Transverse colon (tissue), 4 donors: Measurements from ENCODE around the gene DNAH12. TPM values are rescaled to one million over a fixed set of nuclear protein-coding genes. Genes with fewer than 3 reads are reported as not detected.

ENCODE experiments used
- DNase-seq: peaks from one replicate; pipeline ENCODE4 v3.0.0-alpha.2; 2019
- H3K27ac ChIP-seq, 4 donors: fragments of 200-600 bp; sonication (generic); 2 replicates each; pipeline ENCODE4 v1.5.1; 2016 to 2018; ENCODE audit warnings: inconsistent platforms in 4 of 4
- H3K27me3 ChIP-seq: fragments of 200-600 bp; sonication (generic); 2 replicates; pipeline ENCODE4 v1.5.1; 2017; ENCODE audit warnings: inconsistent platforms
- H3K36me3 ChIP-seq, 4 donors: fragments of 200-600 bp; sonication (generic); 2 replicates each; pipeline ENCODE4 v1.5.1; 2017 to 2019; ENCODE audit warnings: inconsistent platforms in 4 of 4
- H3K4me1 ChIP-seq, 4 donors: fragments of 200-600 bp; sonication (generic); 2 replicates each; pipeline ENCODE4 v1.5.1; 2017 to 2020; ENCODE audit warnings: inconsistent platforms in 4 of 4
- H3K4me3 ChIP-seq, 4 donors: fragments of 200-600 bp; sonication (generic); 1 replicate in 1 of 4; 2 replicates in 3 of 4; pipeline versions ENCODE4 v1.5.1 to v1.6.1; 2017 to 2019; ENCODE audit warnings: inconsistent platforms in 4 of 4
- H3K9me3 ChIP-seq, 2 donors: fragments of 200-600 bp; sonication (generic); 2 replicates each; pipeline ENCODE4 v1.5.1; 2017 to 2019; ENCODE audit warnings: inconsistent platforms in 2 of 2
- CTCF ChIP-seq, 5 experiments: fragments of 200-600 bp in 3 of 5; fragments of 450-650 bp in 2 of 5; sonication (generic) in 3 of 5; IDR thresholded peaks; 1 replicate in 2 of 5; 2 replicates in 3 of 5; pipeline ENCODE4 v1.5.1; 2016 to 2017; ENCODE audit warnings: antibody characterized with exemption in 5 of 5, inconsistent platforms in 3 of 5, mild to moderate bottlenecking in 2 of 5, moderate library complexity in 1 of 5
- EP300 ChIP-seq: sonication (generic); formaldehyde crosslinking; IDR thresholded peaks from one replicate; pipeline ENCODE4 v1.6.1; 2017; ENCODE audit warnings: antibody characterized with exemption, low read depth
- POLR2A ChIP-seq: fragments of 450-650 bp; IDR thresholded peaks from one replicate; pipeline ENCODE4 v1.6.1; 2016; ENCODE audit warnings: antibody characterized with exemption, mild to moderate bottlenecking, moderate library complexity
- POLR2AphosphoS5 ChIP-seq, 3 donors: sonication (generic); formaldehyde crosslinking; IDR thresholded peaks; one replicate each; pipeline ENCODE4 v1.6.1; 2016; ENCODE audit warnings: antibody characterized with exemption in 3 of 3
- whole genome bisulfite sequencing, 2 donors: methylation state at CpG; one replicate each; pipeline ENCODE4 v1.1.5; 2018; ENCODE audit warnings: low coverage in 1 of 2; 5-methylcytosine and 5-hydroxymethylcytosine counted together
- in situ Hi-C, 4 donors: fragments of 200-750 bp; cut with MboI; loops; one replicate each; pipeline versions ENCODE4 v1.15.0 to v1.15.1; 2017; ENCODE audit warnings: low sequenced_read_pairs in 3 of 4, low pct_ligation_motif_present in 1 of 4, low pct_unique_long_range_greater_than_20kb in 1 of 4
- intact Hi-C: fragments of 100-400 bp; cut with DNase I; formaldehyde crosslinking; loops from one replicate; pipeline ENCODE4 v1.15.1; 2023; ENCODE audit warnings: low total_unique reads
- total RNA-seq, 4 donors: library from RNA; depleted of rRNA; stranded (reverse); fragments of >200 nt; gene quantifications; one replicate each; pipeline ENCODE4 v1.1.0, GENCODE V29; 2016

DNAH12 gene
- total RNA-seq, 4 donors from 2014 or later: not detected

- no peak for TF ChIP-seq POLR2A
- TF ChIP-seq POLR2AphosphoS5 (IDR thresholded peaks at IDR 0.05): no peak
- TF ChIP-seq CTCF (IDR thresholded peaks at IDR 0.05): no peak
- no peak for TF ChIP-seq EP300
- in situ Hi-C loops: no loop called here
- H3K27me3 ChIP-seq: no peaks in the 10 kb centered on the region
- WGBS, 2 donors: 91 to 94% methylated on average over 4 of the region's 4 CpGs
- no peaks in the 10 kb centered on the region for H3K36me3 ChIP-seq
- intact Hi-C loops: no loop called here
- H3K9me3 ChIP-seq: no peaks in the 10 kb centered on the region
- H3K4me3 ChIP-seq: no peak overlapping the region
- H3K27ac ChIP-seq: no peak overlapping the region
- DNase-seq: no peak
- no peaks in the 10 kb centered on the region for H3K4me1 ChIP-seq
These were observed 251.1 kb downstream of the DNAH12 start for GRCh38 chr3:57292897-57293526.

GRCh38 chr3:57292159-57292896, 251.8 kb downstream of the DNAH12 start, which contains the start of gene ASB14:
TSS of gene ASB14 (minus strand) at chr3:57292685. CDS start at chr3:57292033, 652 bp downstream.
- Histone ChIP-seq H3K27ac (no peak within 1 kb of the TSS), H3K27me3 (no peaks in the 10 kb centered on the region), H3K4me3 (no peak within 1 kb of the TSS), H3K4me1 (no peaks in the 10 kb centered on the region), H3K9me3 (no peaks in the 10 kb centered on the region), H3K36me3 (no peaks in the 10 kb centered on the region)
- DNase-seq: no peak
- intact Hi-C loops (no loop called here), in situ Hi-C loops (no loop called here)
- no peak for TF ChIP-seq CTCF (IDR thresholded peaks at IDR 0.05)
- no peak for TF ChIP-seq POLR2A
- TF ChIP-seq EP300: no peak
- no peak for TF ChIP-seq POLR2AphosphoS5 (IDR thresholded peaks at IDR 0.05)
- WGBS, 2 donors: 95 to 100% methylated on average over 1 of the region's 1 CpG

GRCh38 chr3:57288403-57288802, 255.7 kb downstream of the DNAH12 start:
- intact Hi-C loops: no loop called here
- Histone ChIP-seq H3K27ac (no peak overlapping the region), H3K36me3 (no peaks in the 10 kb centered on the region), H3K27me3 (no peaks in the 10 kb centered on the region), H3K4me3 (no peak overlapping the region), H3K9me3 (no peaks in the 10 kb centered on the region), H3K4me1 (no peaks in the 10 kb centered on the region)
- 33 to 90% methylated on average over 1 to 9 of the region's 9 CpGs for WGBS, 2 donors
- in situ Hi-C loops: no loop called here
- DNase-seq: no peak
- TF ChIP-seq CTCF (IDR thresholded peaks at IDR 0.05): no peak
- TF ChIP-seq POLR2A: no peak
- no peak for TF ChIP-seq EP300
- no peak for TF ChIP-seq POLR2AphosphoS5 (IDR thresholded peaks at IDR 0.05)

- in situ Hi-C loops: no loop called here
- DNase-seq: no peak
- Histone ChIP-seq H3K9me3 (no peaks in the 10 kb centered on the region), H3K36me3 (no peaks in the 10 kb centered on the region), H3K4me1 (no peaks in the 10 kb centered on the region), H3K27me3 (no peaks in the 10 kb centered on the region), H3K4me3 (no peak overlapping the region), H3K27ac (no peak overlapping the region)
- 60% methylated on average over 2 of the region's 2 CpGs; no CpG with 5 or more reads in 1 of the 2 donors for WGBS, 2 donors
- intact Hi-C loops: no loop called here
- no peak for TF ChIP-seq CTCF (IDR thresholded peaks at IDR 0.05)
These were observed 256.9 kb downstream of the DNAH12 start for GRCh38 chr3:57287205-57287604.
